Stimulated activated CD8-positive, alpha-beta memory T cell treated with anti-CD3 and anti-CD28 coated beads, Interleukin-15, amount 100 ng/mL, for 4 hours (primary cell): ENCODE results near the gene KRTAP12-3.

ENCODE experiments used
- DNase-seq, 2 donors: peaks; one replicate each; pipeline ENCODE4 v3.0.0-alpha.2; 2020; ENCODE audit warnings: low read depth in 2 of 2

The KRTAP12-3 gene

DNA sequence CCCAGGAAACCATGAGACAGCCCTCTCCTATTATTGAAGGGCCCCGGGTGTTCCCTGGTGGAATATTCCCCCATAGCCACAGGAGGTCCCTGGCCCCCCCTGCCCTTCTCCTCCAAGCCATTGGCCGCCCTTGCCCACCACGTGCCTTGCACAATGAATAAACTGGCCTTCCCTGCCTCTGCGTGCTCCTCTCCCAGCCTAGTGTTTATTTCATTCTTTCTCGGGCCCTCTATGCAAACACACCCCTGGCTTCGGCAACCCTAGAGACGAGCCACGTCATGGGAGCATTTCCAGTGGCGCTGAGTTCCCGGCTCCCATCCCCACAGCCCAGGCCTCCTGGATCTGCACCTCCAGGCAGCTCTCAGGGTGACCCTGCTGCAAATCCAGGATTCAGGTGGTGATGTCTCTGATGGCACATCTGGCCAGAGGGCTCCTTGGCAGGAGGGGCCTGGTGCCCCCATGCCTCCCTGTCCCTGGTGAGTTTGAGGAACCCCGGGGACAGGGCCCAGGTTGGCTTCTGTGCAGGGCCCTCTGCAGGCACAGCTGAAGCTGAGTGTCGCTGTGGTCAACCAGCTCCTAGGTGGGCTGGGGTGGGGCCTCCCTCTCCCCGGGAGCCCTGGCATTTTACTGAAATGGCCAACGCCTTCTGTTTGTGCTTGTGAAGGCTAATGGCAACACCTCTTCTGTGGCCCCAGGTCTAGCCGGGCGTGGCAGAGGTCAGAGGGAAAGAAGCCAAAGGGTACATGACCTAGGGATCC is 45.4 kb downstream of the KRTAP12-3 start:
- no peak for DNase-seq

DNA sequence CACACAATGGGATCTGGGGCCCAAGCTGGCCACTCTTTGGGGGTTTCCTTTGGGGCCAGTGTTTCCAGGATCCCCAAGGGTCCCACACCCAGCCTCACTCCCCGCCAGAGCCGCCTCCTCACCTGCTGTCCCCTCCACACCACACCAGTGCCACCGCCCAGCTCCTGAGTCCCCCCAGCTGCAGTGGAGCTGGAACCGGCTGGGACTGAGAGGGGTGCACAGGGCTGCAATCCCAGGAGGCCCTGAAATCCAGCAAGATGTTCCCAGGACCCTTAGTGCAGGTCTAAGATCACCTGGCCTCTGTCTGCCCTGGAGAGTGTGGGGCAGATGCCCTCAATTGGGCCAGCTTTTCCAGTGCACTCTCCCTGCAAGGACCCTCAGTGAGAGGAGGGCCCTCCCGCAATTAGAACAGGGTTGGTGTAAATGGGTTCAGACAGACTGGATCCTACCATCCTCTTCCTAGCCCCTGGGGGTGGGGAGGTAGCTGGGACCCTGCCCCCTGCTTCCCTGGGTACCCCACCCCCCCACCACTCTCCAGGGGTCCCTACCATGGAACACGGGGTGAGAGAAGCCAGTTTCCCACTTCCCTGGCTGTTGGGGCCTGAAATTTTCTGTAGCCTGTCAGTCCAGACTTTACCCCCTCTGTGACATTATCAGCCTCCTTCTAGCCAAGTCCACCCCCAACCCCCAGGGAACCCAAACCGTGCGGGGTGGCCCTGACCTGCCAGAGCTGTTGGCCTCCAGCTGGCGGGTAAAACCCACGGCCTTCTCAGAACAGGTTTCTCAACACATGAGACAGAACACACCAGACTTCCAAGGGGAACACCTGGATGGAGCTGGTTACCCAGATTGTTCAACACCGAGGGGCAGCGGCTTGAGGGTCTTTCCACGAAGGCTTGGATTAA is 46.3 kb downstream of the KRTAP12-3 start:
- DNase-seq = no peak

DNA sequence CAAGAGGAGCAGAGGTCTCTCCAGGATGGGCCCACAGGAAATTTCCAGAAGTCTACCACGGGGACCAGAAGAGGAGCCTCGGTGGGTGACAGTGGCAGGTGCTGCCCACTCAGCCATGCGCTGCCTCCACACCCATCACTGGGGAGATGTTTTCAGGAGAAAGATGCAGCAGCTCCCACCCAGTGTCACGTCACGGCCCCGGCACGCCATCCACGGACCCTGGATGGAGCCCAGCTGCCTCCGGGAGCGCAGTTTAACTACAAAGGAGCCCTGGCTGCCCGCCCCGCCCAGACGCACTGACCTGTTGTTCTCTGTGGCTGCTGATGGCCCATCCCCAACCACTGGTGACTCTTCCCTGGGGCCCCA is 46.9 kb downstream of the KRTAP12-3 start:
- DNase-seq = no peak

DNA sequence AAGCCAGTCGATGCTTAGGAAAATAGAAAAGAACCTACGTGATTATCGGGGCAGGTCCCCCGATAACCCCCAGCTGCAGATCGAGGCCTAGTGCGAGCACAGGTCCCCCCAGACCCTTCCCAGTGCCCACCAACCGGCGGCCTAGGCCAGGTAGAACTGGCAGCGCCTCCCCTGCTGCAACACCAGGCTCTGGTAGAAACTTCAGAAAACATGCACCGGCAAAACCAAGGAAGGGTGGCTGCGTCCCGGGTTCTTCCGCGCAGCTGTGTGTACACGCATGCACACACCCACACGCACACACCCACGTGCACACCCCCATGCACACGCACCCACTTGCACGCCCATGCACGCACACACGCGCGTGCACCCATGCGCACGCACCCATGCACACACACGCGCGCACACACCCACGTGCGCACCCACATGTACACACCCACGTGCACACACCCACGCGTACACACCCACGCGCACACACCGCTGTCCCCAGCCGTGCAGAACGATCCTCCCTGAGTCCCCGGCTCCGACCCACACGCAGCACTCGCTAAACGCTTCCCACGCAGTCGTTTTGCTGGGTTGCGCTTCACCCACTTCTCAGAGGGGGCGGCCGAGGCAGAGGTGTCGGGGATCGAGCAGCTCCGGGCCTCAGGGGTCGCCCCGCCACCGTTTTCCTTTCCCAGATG is 48.4 kb downstream of the KRTAP12-3 start:
- no peak for DNase-seq

DNA sequence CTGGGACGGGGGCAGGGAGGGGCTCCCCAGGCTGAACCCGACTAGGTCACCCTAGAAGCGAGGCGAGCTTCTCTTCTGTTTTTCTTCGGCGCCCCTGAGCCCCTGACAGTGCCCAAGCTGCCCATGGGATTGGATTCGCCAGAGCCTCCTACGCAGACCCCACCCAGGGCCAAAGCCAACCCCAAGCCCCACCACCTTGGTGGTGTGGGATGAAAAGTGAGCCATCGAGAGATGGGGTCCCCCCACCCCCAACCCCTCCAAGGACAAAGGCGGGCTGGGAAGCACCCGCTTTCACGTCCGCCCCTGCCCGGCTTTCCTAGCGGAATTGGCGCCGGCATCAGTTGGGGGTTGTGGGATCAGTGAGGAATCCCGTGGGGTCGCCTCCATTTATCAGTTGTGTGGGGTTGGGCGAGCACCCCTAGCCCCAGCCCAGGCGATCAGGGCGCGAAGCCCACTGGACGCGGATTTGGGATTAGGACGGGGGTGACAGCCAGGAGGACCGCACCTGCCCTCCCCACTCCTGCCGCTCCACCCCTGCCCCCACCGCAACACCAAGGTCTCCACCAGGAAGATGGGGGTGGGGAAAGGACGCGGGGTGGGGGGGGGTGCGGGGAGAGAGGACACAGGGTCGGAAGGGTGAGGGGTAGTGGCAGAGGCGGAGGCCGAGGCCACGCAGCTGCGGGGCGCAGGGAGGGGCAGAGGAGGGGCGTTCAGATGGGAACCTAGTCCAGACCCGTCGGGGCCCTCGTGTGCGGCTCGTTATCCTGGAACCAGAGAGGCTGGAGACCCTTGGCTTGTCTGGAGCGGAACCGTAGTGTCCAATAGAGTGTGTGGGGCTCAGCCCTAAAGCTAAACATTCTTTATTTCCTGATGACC is 49.2 kb downstream of the KRTAP12-3 start:
- DNase-seq = no peak
